ENCODE measurements around the gene ABI3BP.
A peak's percentile ranks its signal among the peaks of the same experiment; 100 is the strongest.

Gene ABI3BP

DNA sequence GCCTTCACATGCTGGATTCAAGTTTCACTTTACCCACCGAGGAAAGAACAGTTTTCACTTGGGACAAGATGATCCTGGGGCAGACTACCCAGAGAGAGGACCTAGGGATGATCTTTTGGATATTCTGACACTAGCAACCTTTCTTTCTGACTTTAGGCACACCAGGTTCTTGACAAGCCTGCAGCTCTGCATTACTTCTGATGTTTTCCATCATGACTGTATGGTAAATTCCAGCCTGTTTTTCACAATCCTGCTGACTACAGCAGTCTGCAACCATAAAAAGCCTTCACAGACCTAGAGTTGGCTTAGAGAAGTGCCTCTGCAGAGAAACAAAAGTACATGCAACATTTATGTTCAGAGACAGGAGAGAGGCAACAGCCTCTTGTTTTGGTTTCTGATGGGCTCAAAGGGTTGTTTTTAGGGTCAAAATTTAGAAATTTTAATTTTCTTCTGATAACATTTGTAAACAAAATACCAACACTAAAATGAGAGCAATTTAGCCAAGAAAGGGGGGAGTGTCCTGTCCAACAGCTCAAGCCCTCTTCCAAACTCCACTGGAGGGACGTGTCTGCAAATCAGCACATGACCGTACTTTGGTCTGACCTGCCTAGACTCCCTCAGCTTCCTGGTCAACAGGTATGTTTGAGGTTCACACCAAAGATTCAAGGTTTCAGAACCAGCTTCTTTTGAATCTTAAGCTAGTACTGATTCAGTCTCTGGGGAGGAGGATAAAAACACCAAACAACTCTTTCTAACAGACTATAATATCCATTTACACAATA lies 799 bp downstream of the ABI3BP start:
- TF ChIP-seq, protein P1, sequence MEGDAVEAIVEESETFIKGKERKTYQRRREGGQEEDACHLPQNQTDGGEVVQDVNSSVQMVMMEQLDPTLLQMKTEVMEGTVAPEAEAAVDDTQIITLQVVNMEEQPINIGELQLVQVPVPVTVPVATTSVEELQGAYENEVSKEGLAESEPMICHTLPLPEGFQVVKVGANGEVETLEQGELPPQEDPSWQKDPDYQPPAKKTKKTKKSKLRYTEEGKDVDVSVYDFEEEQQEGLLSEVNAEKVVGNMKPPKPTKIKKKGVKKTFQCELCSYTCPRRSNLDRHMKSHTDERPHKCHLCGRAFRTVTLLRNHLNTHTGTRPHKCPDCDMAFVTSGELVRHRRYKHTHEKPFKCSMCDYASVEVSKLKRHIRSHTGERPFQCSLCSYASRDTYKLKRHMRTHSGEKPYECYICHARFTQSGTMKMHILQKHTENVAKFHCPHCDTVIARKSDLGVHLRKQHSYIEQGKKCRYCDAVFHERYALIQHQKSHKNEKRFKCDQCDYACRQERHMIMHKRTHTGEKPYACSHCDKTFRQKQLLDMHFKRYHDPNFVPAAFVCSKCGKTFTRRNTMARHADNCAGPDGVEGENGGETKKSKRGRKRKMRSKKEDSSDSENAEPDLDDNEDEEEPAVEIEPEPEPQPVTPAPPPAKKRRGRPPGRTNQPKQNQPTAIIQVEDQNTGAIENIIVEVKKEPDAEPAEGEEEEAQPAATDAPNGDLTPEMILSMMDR (IDR thresholded peaks at IDR 0.05; ENCODE audit: low read depth, low read length) = no peak
- DNase-seq (ENCODE audit: low read depth in 2 of 2) = peak; percentile 69
- peak overlapping the region; percentile 35 to 46 for H3K4me3 ChIP-seq (replicated peaks in 1 of 2; ENCODE audit: low read depth in 2 of 2, low read length in 2 of 2)

DNA sequence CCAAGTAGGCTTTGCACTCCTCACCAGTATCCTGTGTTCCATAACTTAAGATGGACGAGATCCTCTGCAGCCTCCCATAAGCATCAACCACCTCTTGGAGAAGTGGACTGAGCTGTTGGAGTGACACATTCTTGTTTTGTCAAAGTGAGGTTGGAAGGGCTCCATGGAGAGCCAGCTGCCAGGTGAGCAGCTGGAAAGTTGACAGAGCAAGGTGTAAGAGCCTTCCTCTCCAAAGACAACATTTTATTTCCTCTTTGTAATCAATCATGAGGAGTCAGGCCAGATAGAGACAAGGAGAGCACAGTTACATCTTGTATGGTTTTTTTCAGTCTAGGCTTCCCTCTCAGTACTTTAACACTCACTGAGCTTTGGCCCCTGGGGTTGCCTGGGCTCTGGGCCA lies 5.1 kb downstream of the ABI3BP start:
- DNase-seq (ENCODE audit: low read depth in 2 of 2) = no peak
- TF ChIP-seq, protein P1 (IDR thresholded peaks at IDR 0.05; ENCODE audit: low read depth, low read length) = no peak
- no peak overlapping the region for H3K4me3 ChIP-seq (replicated peaks in 1 of 2; ENCODE audit: low read depth in 2 of 2, low read length in 2 of 2)

DNA sequence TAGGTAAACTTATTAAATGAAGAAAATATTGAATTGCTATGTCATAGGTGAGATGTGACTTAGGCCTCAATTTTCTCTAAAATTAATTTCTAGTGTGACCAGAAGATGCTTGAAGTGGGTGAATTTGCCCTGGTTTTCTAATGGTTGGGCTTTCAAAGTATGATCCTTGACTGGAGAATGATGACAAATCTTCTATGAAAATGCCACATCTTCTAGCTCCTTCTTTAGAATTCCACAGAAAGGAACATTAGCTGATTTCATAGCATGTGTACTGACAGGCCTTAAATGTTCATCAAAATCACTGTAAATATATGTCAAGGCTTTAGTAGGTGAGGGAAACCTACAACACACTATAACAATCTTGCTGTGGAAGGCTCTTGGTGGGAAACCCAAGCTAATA lies 8.9 kb downstream of the ABI3BP start:
- no peak for DNase-seq (ENCODE audit: low read depth in 2 of 2)
- H3K4me3 ChIP-seq (replicated peaks in 1 of 2; ENCODE audit: low read depth in 2 of 2, low read length in 2 of 2) = no peak overlapping the region
- TF ChIP-seq, protein P1 (IDR thresholded peaks at IDR 0.05; ENCODE audit: low read depth, low read length) = no peak

DNA sequence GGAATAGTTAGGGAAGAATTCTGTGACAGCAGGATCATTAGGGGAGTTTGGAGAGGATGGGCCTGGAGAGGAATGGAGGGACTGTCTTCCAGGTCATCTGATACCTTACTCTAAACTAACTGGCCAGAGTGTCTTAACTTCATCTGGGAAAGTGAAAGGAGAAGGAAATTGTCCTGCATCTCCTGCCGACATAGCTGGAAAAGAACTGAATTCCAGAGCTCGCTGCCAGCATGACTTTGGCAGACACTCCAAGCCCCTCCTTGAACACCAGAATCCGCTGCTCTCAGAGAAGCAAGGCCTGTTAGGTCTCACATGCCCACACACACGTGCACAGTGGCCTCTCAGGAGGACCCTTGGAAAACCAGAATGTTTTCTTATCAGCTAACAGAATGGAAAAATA lies 10.5 kb downstream of the ABI3BP start:
- H3K4me3 ChIP-seq (replicated peaks in 1 of 2; ENCODE audit: low read depth in 2 of 2, low read length in 2 of 2) = no peak overlapping the region
- peak in 1 of 2 donors; percentile 85 for DNase-seq (ENCODE audit: low read depth in 2 of 2)
- TF ChIP-seq, protein P1 (IDR thresholded peaks at IDR 0.05; ENCODE audit: low read depth, low read length) = no peak

DNA sequence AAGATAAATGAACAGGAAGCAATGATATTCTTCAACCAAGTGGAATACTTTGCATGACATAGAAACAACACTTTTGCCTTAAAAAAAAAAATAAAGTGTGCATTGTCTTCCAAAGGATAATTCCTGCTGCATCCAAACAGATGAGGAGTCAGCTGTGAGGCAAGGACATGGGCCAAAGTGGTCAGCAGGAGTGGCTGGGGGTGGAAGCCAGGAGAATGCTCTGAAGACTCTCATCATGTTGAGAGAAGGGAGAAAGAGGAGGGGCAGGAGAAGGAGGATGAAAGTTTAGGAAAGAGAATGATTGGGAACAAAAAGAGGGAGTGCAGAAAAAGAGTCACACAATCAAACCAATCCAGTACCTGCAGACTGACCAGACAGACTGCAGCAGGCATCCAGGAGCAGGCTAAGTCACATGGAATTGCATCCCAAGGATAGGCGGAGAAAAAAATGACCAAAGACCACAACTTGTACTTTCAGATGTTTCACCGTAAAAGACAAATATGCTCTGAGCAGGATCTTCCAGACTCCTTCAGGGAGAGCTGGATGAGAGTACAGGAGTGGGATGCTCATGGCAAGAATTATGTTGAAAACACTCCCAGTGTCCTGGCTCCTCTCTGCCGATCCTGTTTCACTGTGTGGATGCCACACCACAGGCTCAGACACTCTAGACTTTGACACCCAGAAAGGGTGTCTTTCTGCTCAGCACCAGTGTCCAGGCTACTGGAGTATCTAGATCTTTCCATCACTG lies 11.9 kb downstream of the ABI3BP start:
- TF ChIP-seq, protein P1 (IDR thresholded peaks at IDR 0.05; ENCODE audit: low read depth, low read length) = no peak
- no peak for DNase-seq (ENCODE audit: low read depth in 2 of 2)
- no peak overlapping the region for H3K4me3 ChIP-seq (replicated peaks in 1 of 2; ENCODE audit: low read depth in 2 of 2, low read length in 2 of 2)

DNA sequence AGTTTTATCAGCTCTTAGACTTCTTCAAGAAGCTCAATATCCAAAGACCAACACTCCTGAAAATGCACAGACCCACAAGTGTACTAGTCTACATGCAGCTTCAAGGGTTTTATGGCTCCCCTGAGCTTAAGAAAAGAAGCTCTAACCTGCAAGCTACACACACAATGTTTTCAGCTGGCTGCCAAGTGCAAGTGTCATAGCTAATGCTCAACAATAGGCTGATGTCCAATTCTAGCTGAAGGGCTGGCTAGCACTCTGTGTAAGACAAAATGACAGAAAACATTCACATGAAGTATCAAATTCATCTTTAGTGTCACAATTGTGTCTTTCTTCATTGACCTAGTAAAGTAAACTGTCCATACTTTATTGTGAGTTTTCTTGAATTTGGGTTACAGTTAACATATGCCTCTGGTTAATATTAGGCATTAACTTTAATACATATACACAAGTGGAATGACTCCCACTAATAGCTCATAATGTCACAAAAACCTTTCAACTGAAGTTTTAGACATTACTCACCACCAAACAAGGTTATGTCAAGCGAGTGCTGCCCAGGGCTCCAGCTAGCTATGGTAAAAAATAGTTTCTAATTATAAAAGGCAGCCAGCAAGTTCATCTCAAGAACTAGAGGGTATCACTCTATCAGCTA lies 15.1 kb downstream of the ABI3BP start:
- no peak for DNase-seq (ENCODE audit: low read depth in 2 of 2)
- TF ChIP-seq, protein P1 (IDR thresholded peaks at IDR 0.05; ENCODE audit: low read depth, low read length) = no peak
- H3K4me3 ChIP-seq (replicated peaks in 1 of 2; ENCODE audit: low read depth in 2 of 2, low read length in 2 of 2) = no peak overlapping the region

Measured in cardiac fibroblast (primary cell).